OCI-LY7 (cell line): ENCODE results near the gene CTNNA3.

Experiments
- CTCF ChIP-seq: fragments of 200-600 bp; sonication (generic); conservative IDR thresholded peaks from 2 replicates; pipeline ENCODE4 v1.5.1; 2014; ENCODE audit warnings: mild to moderate bottlenecking, antibody characterized with exemption, low read length, moderate library complexity, mixed read lengths
- EZH2phosphoT487 ChIP-seq: fragments of 200-600 bp; sonication (generic); IDR thresholded peaks from 2 replicates; pipeline ENCODE4 v1.6.1; 2018; ENCODE audit warnings: low read depth, borderline replicate concordance, mild to moderate bottlenecking, mixed run types, antibody characterized with exemption, low read length, moderate library complexity, mixed read lengths

- TF ChIP-seq CTCF (no peak), EZH2phosphoT487 (no peak)
Measured at GRCh38 chr10:66234872-66235271, 1461.1 kb downstream of the CTNNA3 start.
